NB4 (cell line): ENCODE results near the gene TGFBR3L.

Experiments
- CTCF ChIP-seq: IDR thresholded peaks from one replicate; pipeline ENCODE4 v1.5.1; 2012; ENCODE audit warnings: low read depth, low read length
- MYC ChIP-seq: IDR thresholded peaks from 2 replicates; pipeline ENCODE4 v1.6.1; 2011; ENCODE audit warnings: low read depth, low read length
- POLR2A ChIP-seq: IDR thresholded peaks from 2 replicates; pipeline ENCODE4 v1.6.1; 2011; ENCODE audit warnings: mild to moderate bottlenecking; ENCODE audit not compliant: insufficient read length; ENCODE audit errors: extremely low read depth

DNA sequence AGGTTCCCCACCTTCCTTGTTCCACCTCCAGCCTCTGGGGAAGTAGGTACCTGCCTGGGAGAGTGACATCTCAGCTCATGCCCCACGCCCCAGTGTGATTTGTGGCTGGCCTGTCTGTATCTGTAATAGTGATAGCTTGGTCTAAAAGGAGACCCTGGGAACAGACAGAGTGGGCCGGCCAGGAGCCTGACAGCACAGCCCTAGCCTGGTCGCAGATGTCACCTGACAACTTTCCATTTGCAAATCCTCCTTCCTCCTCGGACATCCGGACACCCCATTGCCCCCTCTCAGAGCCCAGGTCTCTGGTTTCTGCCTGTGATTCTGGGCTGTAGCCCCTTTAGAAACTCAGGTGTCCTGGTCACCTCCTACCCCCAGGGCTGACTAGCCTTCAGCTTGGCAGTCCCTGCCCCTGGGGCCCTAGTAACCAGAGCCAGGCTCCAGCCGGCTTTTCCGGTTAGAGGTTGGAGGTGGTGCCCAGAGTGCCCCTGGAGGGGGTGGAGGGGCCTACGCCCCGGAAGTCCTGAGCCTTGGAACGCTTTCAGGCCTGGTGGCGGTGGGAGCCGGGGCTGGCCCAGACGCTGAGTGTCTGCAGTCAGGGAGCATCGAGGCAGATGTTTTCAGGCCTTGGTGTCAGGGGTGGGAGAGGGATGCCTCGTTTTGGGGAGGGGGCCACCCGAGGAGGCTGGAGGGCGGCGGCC lies 19.9 kb upstream of the TGFBR3L start:
- TF ChIP-seq CTCF: no peak
- TF ChIP-seq POLR2A: no peak
- TF ChIP-seq MYC: no peak
